PC-9 (cell line): ENCODE data around the gene CHI3L1. TPM values are rescaled to one million over a fixed set of nuclear protein-coding genes. Genes with fewer than 3 reads are reported as not detected.
"Not testable (repeated sequence)": the region's sequence is repeated elsewhere in the genome, so short reads cannot be mapped to it uniquely, and the experiment has no call there.

Source experiments
- Bru-seq: library from RNA; stranded (reverse); fragments of 400-500 nt; gene quantifications from one replicate; lab custom pipeline; 2021; lab: Mats Ljungman, UMichigan
- BruChase-seq, 2 experiments: library from RNA; stranded (reverse); fragments of 400-500 nt; gene quantifications; one replicate each; lab custom pipeline; 2021; lab: Mats Ljungman, UMichigan
- BruUV-seq: library from RNA; stranded (reverse); fragments of 400-500 nt; replicated peaks from 2 replicates; lab custom pipeline; 2021; lab: Mats Ljungman, UMichigan
- CTCF ChIA-PET: fragments of 300-600 bp; sonication (Branson Sonifier 250); formaldehyde crosslinking; loops from one replicate; lab custom pipeline; 2022; ENCODE audit warnings: antibody characterized with exemption; lab: Charles Lee
- POLR2A ChIA-PET: fragments of 300-600 bp; sonication (Branson Sonifier 250); formaldehyde crosslinking; loops from one replicate; lab custom pipeline; 2022; ENCODE audit warnings: antibody characterized with exemption; ENCODE audit not compliant: unreplicated experiment; lab: Charles Lee
- DNase-seq, 2 experiments: peaks; one replicate each; pipeline versions ENCODE4 v3.0.0 to v3.0.0-alpha.2; 2015 to 2022; ENCODE audit warnings: mixed read lengths in 1 of 2
- H2AFZ ChIP-seq: fragments of 200-600 bp; sonication (generic); 2 replicates; pipeline ENCODE4 v1.8.1; 2017; ENCODE audit warnings: antibody characterized with exemption
- H3F3A ChIP-seq: fragments of 200-600 bp; sonication (generic); 2 replicates; pipeline ENCODE4 v1.8.1; 2017; ENCODE audit warnings: antibody characterized with exemption, mild to moderate bottlenecking, low read depth; ENCODE audit not compliant: insufficient read depth
- H3K27ac ChIP-seq: fragments of 200-600 bp; sonication (generic); 2 replicates; pipeline ENCODE4 v1.6.1; 2016; ENCODE audit warnings: mixed run types
- H3K27me3 ChIP-seq: fragments of 200-600 bp; sonication (generic); 2 replicates; pipeline ENCODE4 v1.6.1; 2016; ENCODE audit warnings: low read depth, mixed run types; ENCODE audit not compliant: insufficient read depth
- H3K36me3 ChIP-seq: fragments of 200-600 bp; sonication (generic); 2 replicates; pipeline ENCODE4 v1.6.1; 2016; ENCODE audit warnings: low read depth, mixed run types
- H3K4me1 ChIP-seq: fragments of 200-600 bp; sonication (generic); replicated peaks from 2 replicates; pipeline ENCODE4 v1.6.1; 2016; ENCODE audit warnings: mixed run types; ENCODE audit not compliant: insufficient read depth
- H3K4me2 ChIP-seq: fragments of 200-600 bp; sonication (generic); 2 replicates; pipeline ENCODE4 v1.6.1; 2017; ENCODE audit warnings: mixed run types
- H3K4me3 ChIP-seq: fragments of 200-600 bp; sonication (generic); 2 replicates; pipeline ENCODE4 v1.6.1; 2016; ENCODE audit warnings: mixed run types
- H3K79me2 ChIP-seq: fragments of 200-600 bp; sonication (generic); 2 replicates; pipeline ENCODE4 v1.6.1; 2017; ENCODE audit warnings: low read depth, mixed run types
- H3K9me2 ChIP-seq: fragments of 200-600 bp; sonication (generic); 2 replicates; pipeline ENCODE4 v1.8.1; 2017; ENCODE audit warnings: mild to moderate bottlenecking; ENCODE audit not compliant: insufficient read depth
- H3K9me3 ChIP-seq: fragments of 200-600 bp; sonication (generic); 2 replicates; pipeline ENCODE4 v1.8.1; 2016; ENCODE audit warnings: low read depth; ENCODE audit not compliant: insufficient read depth
- H4K20me1 ChIP-seq: fragments of 200-600 bp; sonication (generic); 2 replicates; pipeline ENCODE4 v1.8.1; 2017; ENCODE audit not compliant: insufficient read depth
- EZH2 ChIP-seq: fragments of 200-600 bp; sonication (generic); IDR thresholded peaks from 2 replicates; pipeline ENCODE4 v1.8.0; 2017; ENCODE audit warnings: antibody characterized with exemption, low read depth
- intact Hi-C: fragments of 100-400 bp; cut with micrococcal nuclease; formaldehyde crosslinking; loops from one replicate; pipeline ENCODE4 v1.10.0; 2022; ENCODE audit not compliant: unreplicated experiment
- long read RNA-seq: library from polyadenylated mRNA; stranded (forward); transcript quantifications from one replicate; pipeline ENCODE4 v2.0.0, GENCODE V29; 2022
- total RNA-seq: library from RNA; stranded (reverse); gene quantifications from 2 replicates; pipeline ENCODE4 v1.2.3, GENCODE V29; 2021
- TF ChIP-seq, protein P1 (sequence below): fragments of 200-600 bp; sonication (generic); conservative IDR thresholded peaks from 2 replicates; pipeline ENCODE4 v1.6.1; 2017; ENCODE audit warnings: mixed run types, antibody characterized with exemption, mild to moderate bottlenecking, moderate library complexity

The CHI3L1 gene
- total RNA-seq (not detected in 2 replicates), Bru-seq, nascent RNA (not detected), BruChase-seq, experiment 1, labeled RNA remaining after a 2-hour chase (not detected), BruChase-seq, experiment 2, labeled RNA remaining after a 6-hour chase (not detected)
- long read RNA-seq = 0 reads

- intact Hi-C loops = no loop called here
- no TSS peak for BruUV-seq
- DNase-seq = no peak
- Histone ChIP-seq H3F3A (no peaks in the 10 kb centered on the region), H3K36me3 (no peaks in the 10 kb centered on the region), H3K79me2 (no peaks in the 10 kb centered on the region), H3K9me3 (no peaks in the 10 kb centered on the region), H3K4me1 (no peaks in the 10 kb centered on the region), H3K4me2 (no peak within 1 kb of the TSS), H3K27ac (no peak within 1 kb of the TSS), H2AFZ (no peak within 1 kb of the TSS), H3K9me2 (no peaks in the 10 kb centered on the region), H4K20me1 (no peaks in the 10 kb centered on the region), H3K4me3 (no peak within 1 kb of the TSS), H3K27me3 (no peaks in the 10 kb centered on the region)
- ChIA-PET CTCF (interaction anchor here (0.7 kb wide), 1 partner anchor 79 kb away, joined by 3 read pairs; no protein-coding TSS in a partner anchor), POLR2A (no interaction called here)
- TF ChIP-seq, protein P1, sequence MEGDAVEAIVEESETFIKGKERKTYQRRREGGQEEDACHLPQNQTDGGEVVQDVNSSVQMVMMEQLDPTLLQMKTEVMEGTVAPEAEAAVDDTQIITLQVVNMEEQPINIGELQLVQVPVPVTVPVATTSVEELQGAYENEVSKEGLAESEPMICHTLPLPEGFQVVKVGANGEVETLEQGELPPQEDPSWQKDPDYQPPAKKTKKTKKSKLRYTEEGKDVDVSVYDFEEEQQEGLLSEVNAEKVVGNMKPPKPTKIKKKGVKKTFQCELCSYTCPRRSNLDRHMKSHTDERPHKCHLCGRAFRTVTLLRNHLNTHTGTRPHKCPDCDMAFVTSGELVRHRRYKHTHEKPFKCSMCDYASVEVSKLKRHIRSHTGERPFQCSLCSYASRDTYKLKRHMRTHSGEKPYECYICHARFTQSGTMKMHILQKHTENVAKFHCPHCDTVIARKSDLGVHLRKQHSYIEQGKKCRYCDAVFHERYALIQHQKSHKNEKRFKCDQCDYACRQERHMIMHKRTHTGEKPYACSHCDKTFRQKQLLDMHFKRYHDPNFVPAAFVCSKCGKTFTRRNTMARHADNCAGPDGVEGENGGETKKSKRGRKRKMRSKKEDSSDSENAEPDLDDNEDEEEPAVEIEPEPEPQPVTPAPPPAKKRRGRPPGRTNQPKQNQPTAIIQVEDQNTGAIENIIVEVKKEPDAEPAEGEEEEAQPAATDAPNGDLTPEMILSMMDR = no peak
- TF ChIP-seq EZH2 = no peak
Measured at GRCh38 chr1:203186446-203187303, at the start of gene CHI3L1. Gene CHI3L1, minus strand, starts transcription at chr1:203186704. Its CDS starts 81 bp downstream, at chr1:203186623.

DNA sequence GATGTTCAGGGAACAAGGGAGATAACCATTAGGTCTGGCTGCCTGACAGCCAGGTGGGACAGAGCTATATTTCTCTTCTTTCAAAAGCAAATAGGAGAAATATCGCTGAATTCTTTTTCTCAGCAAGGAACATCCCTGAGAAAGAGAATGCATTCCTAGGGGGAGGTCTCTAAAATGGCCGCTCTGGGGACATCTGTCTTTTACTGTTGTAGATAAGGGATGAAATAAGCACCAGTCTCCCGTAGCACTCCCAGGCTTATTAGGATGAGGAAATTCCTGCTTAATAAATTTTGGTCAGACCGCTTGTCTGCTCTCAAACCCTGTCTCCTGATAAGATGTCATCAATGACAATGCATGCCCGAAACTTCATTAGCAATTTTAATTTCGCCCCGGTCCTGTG is 48.4 kb upstream of the CHI3L1 start:
- Histone ChIP-seq H3K9me3 (peaks cover 11% of the 10 kb centered on the region; the same call in 1 of the 2 replicates), H3K27me3 (peaks cover 69% of the 10 kb centered on the region)
- H3K4me3 ChIP-seq, H3K36me3 ChIP-seq, H3K4me1 ChIP-seq, H3K9me2 ChIP-seq, H4K20me1 ChIP-seq, H2AFZ ChIP-seq, H3F3A ChIP-seq, intact Hi-C loops, H3K79me2 ChIP-seq, CTCF ChIA-PET, H3K4me2 ChIP-seq, DNase-seq, H3K27ac ChIP-seq, BruUV-seq, POLR2A ChIA-PET: not testable (repeated sequence)

DNA sequence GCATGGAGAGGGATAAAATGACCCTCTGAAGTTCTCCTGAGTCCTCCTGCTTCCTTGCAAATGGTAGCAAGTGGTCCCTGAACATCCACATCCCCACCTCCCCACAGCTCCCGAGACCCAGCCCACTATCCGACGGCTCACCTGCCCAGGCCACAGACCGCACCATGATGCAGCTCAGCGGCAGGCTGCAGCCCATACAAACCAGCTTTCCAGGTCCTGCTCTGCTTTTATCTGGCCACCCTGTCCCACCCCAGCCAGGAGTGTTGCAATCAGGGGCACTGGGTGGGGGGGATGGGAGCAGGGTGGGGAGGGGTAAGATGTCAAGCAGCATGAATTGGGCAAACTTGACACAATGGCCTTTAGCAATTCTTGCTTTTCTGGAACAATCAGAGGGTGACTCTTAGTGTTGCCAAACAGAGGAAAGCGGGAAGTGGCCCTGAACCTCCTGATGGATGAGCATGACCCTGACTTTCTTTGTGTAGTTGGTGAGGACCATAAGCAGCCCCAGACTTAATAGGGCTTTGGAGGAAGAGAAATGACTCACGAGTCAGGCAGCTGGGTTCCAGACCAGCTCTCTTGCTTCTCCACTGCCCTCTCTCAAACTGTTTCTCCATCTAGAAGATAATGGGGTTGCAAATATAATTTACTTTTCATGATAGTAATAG is 43.1 kb upstream of the CHI3L1 start, which contains the start of gene CHIT1:
CHIT1 (minus strand) TSS at position 203 of the 665 bp plus-strand sequence; CDS start at position 166, 37 bp downstream.
- no peaks in the 10 kb centered on the region; the same call in 1 of the 2 replicates for H3K9me3 ChIP-seq
- H3K79me2 ChIP-seq = no peaks in the 10 kb centered on the region
- TF ChIP-seq, protein P1 = no peak
- TF ChIP-seq EZH2 = no peak
- POLR2A ChIA-PET = no interaction called here
- CTCF ChIA-PET = no interaction called here
- no peaks in the 10 kb centered on the region for H3K9me2 ChIP-seq
- H3K36me3 ChIP-seq = no peaks in the 10 kb centered on the region
- no peak within 1 kb of the TSS for H3K4me3 ChIP-seq
- H3K27me3 ChIP-seq = peaks cover 87% of the 10 kb centered on the region
- intact Hi-C loops = no loop called here
- H4K20me1 ChIP-seq = no peaks in the 10 kb centered on the region
- H2AFZ ChIP-seq = no peak within 1 kb of the TSS
- H3K27ac ChIP-seq = no peak within 1 kb of the TSS
- H3K4me1 ChIP-seq = no peaks in the 10 kb centered on the region
- no peak for DNase-seq
- BruUV-seq = no TSS peak
- H3F3A ChIP-seq = no peaks in the 10 kb centered on the region
- no peak within 1 kb of the TSS for H3K4me2 ChIP-seq
